ENCODE results near the gene PARP16. TPM values are rescaled to one million over a fixed set of nuclear protein-coding genes. Genes with fewer than 3 reads are reported as not detected.

PARP16 gene
- total RNA-seq, 1 experiment from 2014 or later, result 4.7 TPM

GRCh38 chr15:65213241-65213640, 73.4 kb downstream of the PARP16 start (continued):
- TF ChIP-seq PREB (CRISPR knock-in tag; IDR thresholded peaks at IDR 0.05; ENCODE audit: borderline replicate concordance) (no peak), PRDM15 (CRISPR knock-in tag; IDR thresholded peaks at IDR 0.05) (no peak), TCF7 (CRISPR knock-in tag; IDR thresholded peaks at IDR 0.05; ENCODE audit: low read depth) (no peak), MXD4 (CRISPR knock-in tag; IDR thresholded peaks at IDR 0.05; ENCODE audit: borderline replicate concordance) (no peak), USF2 (CRISPR knock-in tag; IDR thresholded peaks at IDR 0.05) (no peak)

GRCh38 chr15:65212097-65212496, 74.6 kb downstream of the PARP16 start:
- ATAC-seq, result peak; percentile 91
- Mint-ChIP-seq H3K4me3 (no peak overlapping the region), H3K36me3 (no peaks in the 10 kb centered on the region), H3K4me1 (no peaks in the 10 kb centered on the region; the same call in 1 of the 2 replicates), H3K27ac (no peak overlapping the region), H3K9me3 (no peaks in the 10 kb centered on the region), H3K27me3 (ENCODE audit: low read depth) (no peaks in the 10 kb centered on the region)
- ChIA-PET CTCF (interaction anchor here (0.5 to 3.3 kb wide), 25 partner anchors 9 to 297 kb away, joined by 3 to 33 read pairs (median 4); partner anchors contain the start of genes CLPX and PARP16), POLR2A (interaction anchor here (0.7 kb wide), 1 partner anchor 9 kb away, joined by 4 read pairs; no protein-coding TSS in a partner anchor)
- DNase-seq (ENCODE audit: low spot score), result peak; percentile 69
- no peak for TF ChIP-seq GTF2I (CRISPR knock-in tag; conservative IDR thresholded peaks at IDR 0.05)
- TF ChIP-seq HMGXB4 (CRISPR knock-in tag; IDR thresholded peaks at IDR 0.05), result no peak
- TF ChIP-seq CTCF (IDR thresholded peaks at IDR 0.05), result peak; percentile 83
- no peak for TF ChIP-seq NFE2L1 (CRISPR knock-in tag; IDR thresholded peaks at IDR 0.05)
- peak; percentile 58; the same call in 1 of the 2 replicates for TF ChIP-seq MAX (CRISPR knock-in tag; IDR thresholded peaks at IDR 0.05)
- TF ChIP-seq STAT6 (CRISPR knock-in tag; conservative IDR thresholded peaks at IDR 0.05; ENCODE audit: low read depth), result no peak
- TF ChIP-seq ZNF219 (CRISPR knock-in tag; IDR thresholded peaks at IDR 0.05; ENCODE audit: borderline replicate concordance), result no peak
- no peak for TF ChIP-seq USF1 (CRISPR knock-in tag; IDR thresholded peaks at IDR 0.05)
